SK-N-SH treated with all-trans-retinoic acid at 6 μM for 48 hours (cell line): ENCODE data around the gene CHMP4A.

Experiments used
- ARNTL ChIP-seq: fragments of 450-650 bp; formaldehyde crosslinking; IDR thresholded peaks from 2 replicates; pipeline ENCODE4 v1.5.0; 2020; ENCODE audit warnings: low read depth, mild to moderate bottlenecking, moderate library complexity, borderline replicate concordance
- ESRRG ChIP-seq: fragments of 250-450 bp; sonication (Bioruptor Pico); IDR thresholded peaks from 2 replicates; pipeline ENCODE4 v1.6.1; 2021; ENCODE audit warnings: mild to moderate bottlenecking
- ISL1 ChIP-seq: fragments of 250-450 bp; sonication (Bioruptor Pico); IDR thresholded peaks from 2 replicates; pipeline ENCODE4 v2.1.2; 2022; ENCODE audit warnings: mild to moderate bottlenecking, moderate library complexity
- OSR1 ChIP-seq: fragments of 250-450 bp; sonication (Bioruptor Pico); IDR thresholded peaks from 2 replicates; pipeline ENCODE4 v1.8.0; 2022; ENCODE audit warnings: moderate library complexity, mild to moderate bottlenecking, inconsistent platforms
- PPARA ChIP-seq: fragments of 250-450 bp; sonication (Bioruptor Pico); IDR thresholded peaks from 2 replicates; pipeline ENCODE4 v1.5.0; 2020; ENCODE audit warnings: mild to moderate bottlenecking, borderline replicate concordance
- TOX ChIP-seq: fragments of 250-450 bp; sonication (Bioruptor Pico); IDR thresholded peaks from 2 replicates; pipeline ENCODE4 v1.8.0; 2021; ENCODE audit warnings: mild to moderate bottlenecking, moderate library complexity, borderline replicate concordance
- ZC3H10 ChIP-seq: fragments of 250-450 bp; sonication (Bioruptor Pico); IDR thresholded peaks from 2 replicates; pipeline ENCODE4 v1.5.1; 2021; ENCODE audit warnings: mild to moderate bottlenecking, moderate library complexity
- TF ChIP-seq, protein P1 (sequence below): fragments of 250-450 bp; sonication (Bioruptor Pico); IDR thresholded peaks from 2 replicates; pipeline ENCODE4 v1.8.0; 2020; ENCODE audit warnings: mild to moderate bottlenecking, moderate library complexity, borderline replicate concordance
- TF ChIP-seq, protein P2 (sequence below): fragments of 250-450 bp; sonication (Bioruptor Pico); IDR thresholded peaks from 2 replicates; pipeline ENCODE4 v1.5.1; 2020; ENCODE audit warnings: low read depth, mild to moderate bottlenecking, moderate library complexity

DNA sequence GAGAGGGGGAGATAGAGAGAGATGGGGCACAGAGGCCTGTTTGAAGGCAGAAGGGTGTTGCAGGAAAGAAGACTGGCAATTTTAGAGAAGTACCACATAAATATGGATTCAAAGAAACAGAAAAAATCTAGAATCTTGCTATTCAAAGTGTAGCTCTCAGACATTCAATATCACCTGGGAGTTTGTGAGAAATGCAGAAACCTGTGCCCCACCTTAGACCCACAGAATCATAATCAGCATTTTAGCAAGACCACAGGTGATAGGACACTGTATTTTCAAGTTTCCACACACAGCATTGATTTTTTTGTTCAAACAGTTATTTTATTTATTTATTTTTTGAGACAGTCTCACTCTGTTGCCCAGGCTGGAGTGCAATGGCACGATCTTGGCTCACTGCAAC lies 15.6 kb upstream of the CHMP4A start:
- no peak for TF ChIP-seq ZC3H10 (CRISPR knock-in tag)
- no peak for TF ChIP-seq TOX (CRISPR knock-in tag)
- TF ChIP-seq ISL1 (CRISPR knock-in tag), result no peak
- no peak for TF ChIP-seq OSR1 (CRISPR knock-in tag)
- no peak for TF ChIP-seq ESRRG (CRISPR knock-in tag)
- TF ChIP-seq PPARA (CRISPR knock-in tag), result no peak
- TF ChIP-seq, protein P1, sequence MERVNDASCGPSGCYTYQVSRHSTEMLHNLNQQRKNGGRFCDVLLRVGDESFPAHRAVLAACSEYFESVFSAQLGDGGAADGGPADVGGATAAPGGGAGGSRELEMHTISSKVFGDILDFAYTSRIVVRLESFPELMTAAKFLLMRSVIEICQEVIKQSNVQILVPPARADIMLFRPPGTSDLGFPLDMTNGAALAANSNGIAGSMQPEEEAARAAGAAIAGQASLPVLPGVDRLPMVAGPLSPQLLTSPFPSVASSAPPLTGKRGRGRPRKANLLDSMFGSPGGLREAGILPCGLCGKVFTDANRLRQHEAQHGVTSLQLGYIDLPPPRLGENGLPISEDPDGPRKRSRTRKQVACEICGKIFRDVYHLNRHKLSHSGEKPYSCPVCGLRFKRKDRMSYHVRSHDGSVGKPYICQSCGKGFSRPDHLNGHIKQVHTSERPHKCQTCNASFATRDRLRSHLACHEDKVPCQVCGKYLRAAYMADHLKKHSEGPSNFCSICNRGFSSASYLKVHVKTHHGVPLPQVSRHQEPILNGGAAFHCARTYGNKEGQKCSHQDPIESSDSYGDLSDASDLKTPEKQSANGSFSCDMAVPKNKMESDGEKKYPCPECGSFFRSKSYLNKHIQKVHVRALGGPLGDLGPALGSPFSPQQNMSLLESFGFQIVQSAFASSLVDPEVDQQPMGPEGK (CRISPR knock-in tag), result no peak
- no peak for TF ChIP-seq ARNTL
- TF ChIP-seq, protein P2, sequence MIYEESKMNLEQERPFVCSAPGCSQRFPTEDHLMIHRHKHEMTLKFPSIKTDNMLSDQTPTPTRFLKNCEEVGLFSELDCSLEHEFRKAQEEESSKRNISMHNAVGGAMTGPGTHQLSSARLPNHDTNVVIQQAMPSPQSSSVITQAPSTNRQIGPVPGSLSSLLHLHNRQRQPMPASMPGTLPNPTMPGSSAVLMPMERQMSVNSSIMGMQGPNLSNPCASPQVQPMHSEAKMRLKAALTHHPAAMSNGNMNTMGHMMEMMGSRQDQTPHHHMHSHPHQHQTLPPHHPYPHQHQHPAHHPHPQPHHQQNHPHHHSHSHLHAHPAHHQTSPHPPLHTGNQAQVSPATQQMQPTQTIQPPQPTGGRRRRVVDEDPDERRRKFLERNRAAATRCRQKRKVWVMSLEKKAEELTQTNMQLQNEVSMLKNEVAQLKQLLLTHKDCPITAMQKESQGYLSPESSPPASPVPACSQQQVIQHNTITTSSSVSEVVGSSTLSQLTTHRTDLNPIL (CRISPR knock-in tag), result no peak
